Stimulated activated CD8-positive, alpha-beta memory T cell treated with anti-CD3 and anti-CD28 coated beads, Interleukin-4, amount 100 ng/mL, for 48 hours (primary cell): ENCODE measurements around the gene CORO2B.
"Not testable (repeated sequence)": the region's sequence is repeated elsewhere in the genome, so short reads cannot be mapped to it uniquely, and the experiment has no call there.

Experiments
- DNase-seq: peaks from one replicate; pipeline ENCODE4 v3.0.0-alpha.2; 2020

CORO2B gene

GRCh38 chr15:68592544-68592943, 13.8 kb downstream of the CORO2B start:
- no peak for DNase-seq

DNA sequence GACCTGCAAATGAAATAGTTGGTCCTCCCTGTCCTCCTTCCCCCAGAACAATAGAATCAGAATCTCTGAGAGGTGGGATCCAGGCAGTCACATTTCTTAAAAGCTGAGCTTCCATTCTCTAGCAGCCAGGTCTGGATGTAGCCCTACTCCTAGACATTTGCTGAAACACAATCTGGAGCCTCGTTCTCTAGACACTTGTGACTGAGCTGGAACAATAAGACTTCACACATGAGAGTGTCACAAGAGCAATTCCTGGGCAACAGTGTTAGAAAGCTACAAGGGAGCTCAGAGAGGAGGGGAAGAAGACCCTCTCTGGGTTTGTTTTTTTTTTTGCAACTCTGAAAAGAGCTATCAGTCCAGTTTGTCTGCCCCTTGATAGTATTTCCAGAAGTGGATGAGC, 14.5 kb downstream of the CORO2B start:
- no peak for DNase-seq

DNA sequence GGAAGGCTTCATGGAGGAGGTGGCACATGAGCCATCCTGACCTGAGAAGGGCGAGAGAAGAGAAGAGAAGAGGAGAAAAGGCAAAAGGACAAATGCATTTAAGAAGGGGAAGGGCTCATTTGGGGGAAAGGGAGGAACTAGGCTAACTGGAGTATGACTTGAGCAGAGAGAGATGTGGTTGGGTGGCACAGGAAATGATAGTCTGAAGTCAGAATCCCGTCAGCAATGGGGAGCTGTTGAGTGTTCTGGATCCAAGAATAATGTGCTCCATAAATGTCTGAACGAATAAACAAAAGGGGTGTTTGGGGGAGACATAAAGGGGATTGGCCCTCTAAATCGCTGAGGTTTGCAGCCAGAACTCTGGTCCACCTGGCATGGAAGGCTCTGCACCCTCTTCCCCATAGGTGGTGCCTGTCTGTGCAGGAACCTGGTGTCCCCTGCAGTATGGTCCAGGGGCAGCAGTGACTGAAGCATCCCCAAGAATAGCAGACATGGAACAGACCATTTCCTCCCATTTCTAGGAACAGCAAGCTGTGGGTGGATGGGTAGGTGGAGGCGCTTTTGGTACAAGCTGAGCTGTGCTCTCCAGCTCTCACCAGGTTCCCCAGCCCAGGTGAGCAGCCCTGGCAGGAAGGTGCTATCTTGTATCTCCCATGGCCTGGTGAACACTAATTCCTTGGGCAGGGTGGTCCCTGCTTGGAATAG, 15.2 kb downstream of the CORO2B start:
- DNase-seq: no peak

GRCh38 chr15:68594533-68595259, 15.9 kb downstream of the CORO2B start:
- no peak for DNase-seq

- no peak for DNase-seq
These were observed 16.4 kb downstream of the CORO2B start for GRCh38 chr15:68595260-68595564.

DNA sequence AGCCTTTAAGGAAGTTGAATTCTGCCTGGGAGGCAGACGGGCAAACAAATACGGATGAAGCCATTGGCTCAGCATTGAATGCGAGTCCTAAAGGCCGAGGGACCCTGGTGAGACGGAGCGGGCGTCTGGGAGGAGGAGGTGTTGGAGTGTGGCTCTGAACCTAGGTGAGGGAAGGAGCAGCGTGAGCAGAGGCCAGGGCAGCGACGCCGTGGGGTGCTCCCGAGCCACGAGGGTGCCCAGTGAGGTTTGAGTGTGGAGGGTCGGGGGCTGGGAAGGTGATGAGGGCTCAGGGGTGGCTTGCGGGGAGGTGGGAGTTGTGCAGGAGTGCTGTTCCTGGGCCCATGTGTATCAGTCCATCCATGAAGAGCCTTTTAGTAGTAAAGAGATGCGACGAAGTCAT, 17.0 kb downstream of the CORO2B start:
- DNase-seq: no peak

DNA sequence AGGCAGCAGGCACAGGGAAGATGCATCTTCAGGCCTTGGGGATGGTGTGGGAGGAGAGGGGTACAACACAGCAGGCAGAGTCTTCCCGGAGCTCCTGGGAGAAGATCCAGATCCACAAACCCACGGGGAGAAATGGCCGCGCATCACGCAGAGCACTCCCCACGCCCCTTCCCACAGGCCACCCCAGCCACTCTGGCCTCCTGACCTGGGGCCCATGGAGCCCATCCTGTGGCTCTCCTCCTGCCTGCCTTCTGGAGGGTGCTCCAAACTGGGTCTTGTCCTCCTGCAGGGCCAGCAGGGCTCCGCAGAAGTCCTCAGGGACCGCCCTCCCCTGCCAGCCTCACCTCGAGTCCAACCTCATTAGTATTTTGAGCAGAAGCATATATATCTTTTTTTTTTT, 17.9 kb downstream of the CORO2B start:
- no peak for DNase-seq

DNA sequence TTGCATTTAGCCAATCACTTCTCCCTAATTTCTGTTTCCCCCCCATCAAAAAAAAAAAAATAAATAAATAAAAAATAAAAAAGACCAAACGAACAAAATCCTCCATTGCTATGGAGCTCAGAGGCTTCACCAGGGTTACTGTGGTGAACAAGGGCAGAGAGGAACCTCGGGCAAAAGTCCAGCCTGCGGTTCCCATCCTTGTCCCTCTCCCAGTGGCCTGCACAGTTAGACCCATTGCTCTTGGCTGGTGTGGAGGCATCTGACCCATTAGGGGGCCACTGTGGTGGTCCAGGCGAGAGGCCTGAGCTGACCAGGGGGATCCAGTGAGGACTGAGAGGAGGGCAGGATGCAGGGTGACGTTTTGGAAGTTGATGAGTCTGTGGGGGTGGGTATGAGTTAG, 18.8 kb downstream of the CORO2B start:
- no peak for DNase-seq

DNA sequence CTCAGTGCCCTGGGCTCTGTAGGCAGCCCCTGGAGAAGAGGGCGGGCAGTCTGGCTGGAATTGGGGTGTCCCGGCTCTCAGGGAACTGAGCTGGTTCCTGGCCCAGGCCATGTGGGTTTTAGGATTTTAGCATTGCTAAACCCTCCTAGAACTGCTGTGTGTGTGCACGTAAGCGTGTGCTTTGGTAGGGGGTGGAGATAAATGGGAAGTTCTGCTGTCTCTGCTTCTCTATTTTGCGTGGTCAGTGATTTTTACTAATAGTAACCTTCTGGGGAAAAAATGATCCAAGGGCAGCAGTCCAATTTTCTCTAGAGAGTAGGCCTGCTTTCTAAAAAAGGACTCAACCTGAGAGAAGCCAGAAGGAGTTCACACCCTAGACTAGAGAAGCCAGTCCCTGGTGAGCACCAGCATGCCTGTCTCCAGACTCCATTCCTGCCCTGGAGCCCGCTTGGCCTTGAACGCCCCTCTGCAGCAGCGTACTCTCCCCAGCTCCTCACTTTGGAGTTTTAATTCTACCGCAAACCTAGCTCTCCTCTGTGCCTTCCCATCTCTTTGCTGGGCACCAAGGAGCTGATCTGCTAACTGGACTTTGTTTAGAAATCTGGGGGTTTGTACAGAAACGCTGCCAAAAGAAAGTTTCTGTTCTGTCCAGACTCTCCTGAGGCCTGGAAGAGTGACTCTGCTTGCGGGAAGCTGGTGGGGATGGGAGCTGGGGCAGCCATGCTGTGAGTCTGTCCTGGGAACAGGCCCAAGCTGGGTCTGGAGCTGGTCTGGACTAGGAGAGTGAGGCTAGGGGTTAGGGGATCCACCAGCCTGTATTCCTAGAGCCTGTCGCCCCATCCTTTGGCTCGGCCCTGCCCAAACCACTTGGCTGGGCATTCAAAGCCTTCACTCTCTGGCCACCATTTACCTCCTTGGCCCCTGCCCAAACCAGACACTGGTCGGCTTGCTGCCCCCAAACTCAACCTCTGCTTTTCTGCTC, 19.7 kb downstream of the CORO2B start:
- DNase-seq: no peak

- no peak for DNase-seq
These were observed 20.4 kb downstream of the CORO2B start for GRCh38 chr15:68599153-68599545.

DNA sequence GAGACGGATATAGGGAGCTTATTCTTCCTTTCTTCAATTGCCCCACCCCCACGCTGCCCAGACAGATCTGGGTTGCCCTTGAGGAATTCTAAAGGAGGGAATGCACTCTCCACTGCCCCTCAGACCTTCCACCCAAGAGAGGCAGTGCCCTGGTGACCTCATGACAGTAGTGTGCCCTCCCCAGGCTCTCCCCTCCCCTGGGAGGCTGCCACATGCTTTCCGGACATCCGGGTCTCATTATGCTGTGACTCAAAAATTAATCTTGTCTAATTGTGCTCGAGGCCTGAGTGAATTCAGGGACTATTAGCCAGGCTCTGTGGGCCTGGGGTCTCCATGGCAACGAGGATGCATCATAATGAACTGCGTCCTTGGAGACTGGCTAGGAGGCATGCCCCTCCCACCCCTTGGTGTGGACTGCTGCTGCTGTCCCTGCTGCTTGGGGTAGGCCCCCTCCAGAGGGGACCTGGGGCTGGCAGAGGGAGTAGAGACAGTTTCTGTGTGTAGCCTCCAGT, 20.8 kb downstream of the CORO2B start:
- no peak for DNase-seq

GRCh38 chr15:68601206-68602197, 22.7 kb downstream of the CORO2B start:
- no peak for DNase-seq

- no peak for DNase-seq
These were observed 23.8 kb downstream of the CORO2B start for GRCh38 chr15:68602459-68603215.

GRCh38 chr15:68603216-68603595, 24.4 kb downstream of the CORO2B start:
- DNase-seq: no peak

DNA sequence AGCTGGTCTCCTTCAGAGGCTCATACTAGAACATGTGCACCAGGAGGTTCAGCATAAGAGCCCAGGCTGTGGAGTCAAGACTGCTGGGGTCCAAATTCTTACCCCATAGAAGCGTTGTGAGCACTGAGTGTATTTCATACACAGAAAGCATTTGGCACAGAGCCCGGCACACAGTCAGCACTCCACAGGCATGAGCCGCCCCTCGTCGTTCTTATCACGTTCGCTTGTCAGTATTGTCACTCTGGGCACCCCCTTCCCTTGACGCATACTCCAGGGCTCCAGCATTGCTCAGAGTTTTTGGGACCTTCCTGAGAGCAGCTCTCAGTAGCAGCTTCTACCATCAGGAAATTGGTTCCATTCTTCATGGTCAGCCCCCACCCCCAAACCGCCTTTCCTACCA, 25.2 kb downstream of the CORO2B start:
- no peak for DNase-seq

DNA sequence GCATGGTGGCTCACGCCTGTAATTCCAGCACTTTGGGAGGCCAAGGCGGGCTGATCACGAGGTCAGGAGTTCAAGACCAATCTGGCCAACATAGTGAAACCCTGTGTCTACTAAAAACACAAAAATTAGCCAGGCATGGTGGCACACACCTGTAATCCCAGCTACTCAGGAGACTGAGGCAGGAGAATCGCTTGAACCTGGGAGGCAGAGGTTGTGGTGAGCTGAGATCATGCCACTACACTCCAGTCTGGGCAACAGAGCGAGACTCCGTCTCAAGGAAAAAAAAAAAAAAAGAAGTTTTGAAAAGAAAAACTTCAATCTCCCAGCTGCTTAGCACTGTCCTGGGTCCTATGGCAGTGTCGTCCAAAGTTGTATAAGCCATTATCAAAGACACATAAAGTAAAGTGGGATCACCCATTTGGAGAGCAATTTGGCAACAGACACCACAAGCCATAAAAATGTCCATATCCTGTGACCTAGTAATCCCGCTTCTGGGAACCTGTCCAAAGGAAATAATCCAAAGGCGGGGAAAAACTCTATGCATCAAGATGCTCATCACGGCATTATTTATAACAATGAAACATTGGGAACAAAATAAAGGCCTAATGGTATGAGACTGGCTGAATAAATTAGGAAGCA, 26.2 kb downstream of the CORO2B start:
- DNase-seq: not testable (repeated sequence)

DNA sequence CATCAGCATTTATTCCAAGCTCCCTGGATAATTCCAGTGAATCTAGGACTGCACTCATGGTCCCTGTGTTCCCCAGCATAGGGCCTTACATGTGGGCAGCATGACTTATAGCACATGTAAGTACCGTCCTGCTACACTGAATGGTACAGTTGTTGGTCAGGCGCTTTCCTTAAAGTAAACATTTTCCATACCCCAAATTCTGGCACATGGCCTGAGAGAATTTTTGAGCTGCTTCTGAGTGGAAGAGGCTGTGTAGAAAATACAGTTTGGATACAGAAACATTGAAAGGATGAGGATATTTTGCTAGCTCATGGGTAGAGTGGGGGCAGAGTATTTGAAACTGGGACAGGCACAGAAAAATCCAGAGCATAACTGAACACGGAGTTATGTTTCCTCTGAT, 27.6 kb downstream of the CORO2B start:
- no peak for DNase-seq

DNA sequence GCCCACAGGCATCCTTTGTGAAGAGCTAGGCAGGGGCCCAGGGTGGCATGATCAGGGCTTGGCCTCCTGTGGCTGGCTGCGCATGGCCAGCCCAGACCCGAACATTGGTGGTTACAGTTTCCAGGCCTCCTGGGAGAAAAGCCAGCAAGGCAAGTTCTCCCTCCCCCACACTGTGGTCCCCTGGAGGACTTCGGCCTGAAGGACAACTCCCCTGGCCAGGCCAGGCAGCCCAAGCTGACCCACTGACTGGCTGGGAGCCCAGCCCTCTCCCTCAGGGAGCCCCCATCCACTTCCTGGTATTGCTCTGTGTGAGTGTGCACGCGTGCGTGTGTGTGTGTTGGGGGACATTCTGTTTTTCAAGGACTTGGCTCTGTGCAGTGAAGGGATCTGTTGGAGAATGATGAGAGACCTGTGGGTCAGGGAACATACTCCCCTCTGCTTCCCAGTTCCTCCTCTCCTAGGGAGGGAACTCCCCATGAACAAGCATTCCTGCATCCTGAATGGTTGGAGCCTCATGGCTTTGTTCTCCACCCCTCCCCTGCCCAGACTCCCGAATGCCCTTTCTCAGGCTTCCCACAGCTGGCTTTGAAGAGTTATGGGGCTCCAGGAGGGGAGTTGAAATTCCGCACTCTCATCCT, 29.5 kb downstream of the CORO2B start:
- DNase-seq: no peak

DNA sequence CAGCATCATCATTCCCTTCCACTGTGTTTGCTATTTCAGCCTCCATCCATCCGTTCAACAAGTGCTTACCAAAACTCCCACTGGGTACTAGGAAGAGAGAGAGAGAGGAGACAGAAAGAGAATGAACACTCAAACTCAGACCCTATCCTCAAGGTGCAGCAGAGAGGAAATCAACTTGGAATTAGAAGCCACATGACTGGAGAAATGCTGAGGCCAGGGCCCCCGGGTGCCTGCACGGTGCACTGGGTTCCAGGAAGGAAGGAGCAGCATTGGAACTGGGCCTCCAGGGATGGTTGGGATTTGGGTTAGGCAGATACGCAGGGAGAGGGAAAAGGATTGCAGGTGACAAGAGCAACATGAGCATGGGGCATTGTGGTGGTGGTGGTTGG, 30.0 kb downstream of the CORO2B start:
- no peak for DNase-seq

DNA sequence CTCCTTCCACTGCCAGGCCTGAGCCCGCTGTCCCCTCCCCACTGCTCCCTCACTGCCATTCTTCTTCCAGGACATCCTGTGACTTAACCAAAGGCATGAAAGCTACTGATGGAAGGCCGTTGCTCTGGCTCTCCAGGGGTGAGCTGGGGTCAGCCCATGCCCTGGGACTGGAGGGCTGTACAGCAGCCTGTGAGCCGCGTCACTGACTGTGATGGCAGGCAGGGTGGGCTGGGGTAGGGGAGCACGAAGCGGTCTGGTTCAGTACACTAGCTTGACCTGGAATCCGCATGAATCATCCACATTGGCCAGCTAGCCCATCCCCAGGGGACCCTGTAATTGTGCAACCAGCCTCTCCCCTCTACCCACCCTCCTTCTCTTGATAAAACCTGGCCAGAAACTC, 30.8 kb downstream of the CORO2B start:
- no peak for DNase-seq
